Stomach (tissue), 9 donors: ENCODE results near the gene TASL. TPM values are rescaled to one million over a fixed set of nuclear protein-coding genes. Genes with fewer than 3 reads are reported as not detected.
"Not testable (repeated sequence)": the region's sequence is repeated elsewhere in the genome, so short reads cannot be mapped to it uniquely, and the experiment has no call there.

Experiments
- DNase-seq, 2 donors: peaks; one replicate each; pipeline versions ENCODE4 v3.0.0 to v3.0.0-alpha.2; 2013 to 2019
- H3K27ac ChIP-seq, 5 donors: fragments of 200-600 bp in 4 of 5; sonication (generic) in 4 of 5; one replicate each; pipeline ENCODE4 v1.5.1; 2013 to 2019; ENCODE audit warnings: mild to moderate bottlenecking in 1 of 5, moderate library complexity in 1 of 5
- H3K27me3 ChIP-seq, 3 donors: fragments of 200-600 bp; sonication (generic); one replicate each; pipeline ENCODE4 v1.5.1; 2017 to 2019; ENCODE audit warnings: mixed run types in 1 of 3
- H3K36me3 ChIP-seq, 4 donors: fragments of 200-600 bp; sonication (generic); 1 replicate in 3 of 4; 2 replicates in 1 of 4; pipeline ENCODE4 v1.5.1; 2016 to 2019
- H3K4me1 ChIP-seq, 4 donors: fragments of 200-600 bp; sonication (generic); one replicate each; pipeline ENCODE4 v1.5.1; 2016 to 2019
- H3K4me3 ChIP-seq, 4 donors: fragments of 200-600 bp; sonication (generic) in 3 of 4; one replicate each; pipeline ENCODE4 v1.5.1; 2016 to 2019; ENCODE audit warnings: mild to moderate bottlenecking in 1 of 4
- H3K9me3 ChIP-seq, 4 donors: fragments of 200-600 bp; sonication (generic); one replicate each; pipeline ENCODE4 v1.5.1; 2016 to 2019
- CTCF ChIP-seq, 7 experiments: fragments of 450-650 bp in 4 of 7; fragments of 200-600 bp in 3 of 7; sonication (generic) in 3 of 7; IDR thresholded peaks; one replicate each; pipeline ENCODE4 v1.5.1; 2016 to 2019; ENCODE audit warnings: antibody characterized with exemption in 7 of 7, control low read depth in 2 of 7, mild to moderate bottlenecking in 1 of 7
- EP300 ChIP-seq: sonication (generic); formaldehyde crosslinking; IDR thresholded peaks from one replicate; pipeline ENCODE4 v1.6.1; 2017; ENCODE audit warnings: antibody characterized with exemption
- POLR2A ChIP-seq, 4 donors: fragments of 450-650 bp; IDR thresholded peaks; one replicate each; pipeline ENCODE4 v1.6.1; 2016; ENCODE audit warnings: antibody characterized with exemption in 4 of 4, control low read depth in 2 of 4, mild to moderate bottlenecking in 1 of 4, moderate library complexity in 1 of 4
- POLR2AphosphoS5 ChIP-seq, 3 donors: sonication (generic); formaldehyde crosslinking; IDR thresholded peaks; one replicate each; pipeline ENCODE4 v1.6.1; 2016; ENCODE audit warnings: antibody characterized with exemption in 3 of 3
- WGBS, 5 donors: extraction: QIAGEN DNeasy Blood & Tissue Kit in 3 of 5; methylation state at CpG; one replicate each; pipeline versions ENCODE4 v1.1.5 to v1.1.7; 2013 to 2018; 5-methylcytosine and 5-hydroxymethylcytosine counted together
- intact Hi-C: fragments of 100-400 bp; cut with DNase I; formaldehyde crosslinking; loops from one replicate; pipeline ENCODE4 v1.15.1; 2023; ENCODE audit warnings: low total_unique reads
- polyA plus RNA-seq, 3 donors: library from polyadenylated mRNA; stranded (reverse); fragments of 200-250 nt; gene quantifications; one replicate each; pipeline ENCODE4 v1.2.3, GENCODE V29; 2013
- total RNA-seq, 5 donors: library from RNA; depleted of rRNA; stranded (reverse); fragments of >200 nt; gene quantifications; one replicate each; pipeline versions ENCODE4 v1.1.0 to v1.2.3, GENCODE V29; 2014 to 2016
- donor health status: healthy with polysubstance abuse.
- donor health status: Bipolar disorder and iron deficiency.
- donor health status: healthy.

The TASL gene
- total and polyA plus RNA-seq, 8 donors: 0.10 to 9.3 (median 0.99) TPM; not detected in 2

- Histone ChIP-seq H3K4me3 (no peak overlapping the region), H3K9me3 (no peaks in the 10 kb centered on the region), H3K27ac (peak overlapping the region in 1 of 5 donors; percentile 22), H3K4me1 (no peaks in the 10 kb centered on the region), H3K27me3 (no peaks in the 10 kb centered on the region), H3K36me3 (no peaks in the 10 kb centered on the region)
- intact Hi-C loops: no loop called here
- DNase-seq: peak in 1 of 2 donors; percentile 45
- 38 to 78% (median 67%) methylated on average over 6 of the region's 6 CpGs for WGBS, 5 donors
- TF ChIP-seq EP300 (no peak), POLR2AphosphoS5 (IDR thresholded peaks at IDR 0.05) (no peak), CTCF (IDR thresholded peaks at IDR 0.05) (no peak), POLR2A (IDR thresholded peaks at IDR 0.05) (no peak)
These were observed 34.7 kb upstream of the TASL start for GRCh38 chrX:30612250-30612655.

DNA sequence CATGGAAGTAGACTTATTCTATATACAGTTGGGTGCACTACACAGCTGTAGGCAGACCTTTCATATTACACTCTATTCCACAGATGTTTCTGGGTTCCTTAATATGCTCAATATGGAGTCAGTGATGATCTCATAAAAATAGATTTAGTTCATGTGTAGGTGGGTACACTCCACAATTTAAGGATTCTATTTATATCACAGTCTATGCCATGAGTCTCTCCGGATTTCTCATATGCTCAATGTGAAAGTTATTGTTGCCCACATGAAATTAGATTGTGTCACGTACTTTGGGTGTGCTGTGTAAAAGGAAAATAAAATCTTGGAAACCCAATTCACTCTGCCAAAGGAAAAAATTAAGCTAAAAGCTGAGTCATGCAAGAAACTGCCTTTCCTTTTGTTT lies 32.5 kb upstream of the TASL start:
- intact Hi-C loops: no loop called here
- Histone ChIP-seq H3K4me1 (no peaks in the 10 kb centered on the region), H3K4me3 (no peak overlapping the region), H3K36me3 (no peaks in the 10 kb centered on the region), H3K27ac (peak overlapping the region in 1 of 5 donors; percentile 22), H3K27me3 (no peaks in the 10 kb centered on the region), H3K9me3 (no peaks in the 10 kb centered on the region)
- peak in 1 of 2 donors; percentile 11 for DNase-seq
- TF ChIP-seq EP300 (no peak), CTCF (IDR thresholded peaks at IDR 0.05) (no peak), POLR2AphosphoS5 (IDR thresholded peaks at IDR 0.05) (no peak), POLR2A (IDR thresholded peaks at IDR 0.05) (no peak)
- 21 to 43% (median 32%) methylated on average over 2 of the region's 2 CpGs for WGBS, 5 donors

DNA sequence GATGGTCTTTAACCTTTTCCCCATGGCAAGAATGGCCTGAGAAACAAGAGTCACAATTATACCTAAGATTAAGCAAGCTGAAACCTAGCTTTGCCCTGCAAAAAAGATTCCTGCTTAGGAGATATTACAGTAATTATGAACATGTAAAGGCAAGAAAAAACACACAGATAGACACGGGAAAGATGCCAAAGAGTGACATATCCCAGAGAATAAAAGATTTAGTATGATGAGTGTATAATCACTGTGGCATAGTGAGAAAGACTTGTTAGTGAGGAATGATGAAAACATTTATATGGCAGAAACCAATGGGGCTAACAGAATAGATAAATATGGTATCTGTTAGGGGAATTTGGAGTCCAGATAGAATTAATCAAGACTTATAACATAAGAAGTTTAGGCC lies 29.6 kb upstream of the TASL start:
- intact Hi-C loops: no loop called here
- no peak for DNase-seq
- no peaks in the 10 kb centered on the region for H3K9me3 ChIP-seq
- no peaks in the 10 kb centered on the region for H3K36me3 ChIP-seq
- no peak overlapping the region for H3K27ac ChIP-seq
- H3K4me1 ChIP-seq: no peaks in the 10 kb centered on the region
- H3K27me3 ChIP-seq: no peaks in the 10 kb centered on the region
- 42 to 61% (median 45%) methylated on average over 1 of the region's 1 CpG for WGBS, 5 donors
- no peak overlapping the region for H3K4me3 ChIP-seq
- TF ChIP-seq POLR2A (IDR thresholded peaks at IDR 0.05): no peak
- no peak for TF ChIP-seq POLR2AphosphoS5 (IDR thresholded peaks at IDR 0.05)
- TF ChIP-seq CTCF (IDR thresholded peaks at IDR 0.05): no peak
- no peak for TF ChIP-seq EP300

DNA sequence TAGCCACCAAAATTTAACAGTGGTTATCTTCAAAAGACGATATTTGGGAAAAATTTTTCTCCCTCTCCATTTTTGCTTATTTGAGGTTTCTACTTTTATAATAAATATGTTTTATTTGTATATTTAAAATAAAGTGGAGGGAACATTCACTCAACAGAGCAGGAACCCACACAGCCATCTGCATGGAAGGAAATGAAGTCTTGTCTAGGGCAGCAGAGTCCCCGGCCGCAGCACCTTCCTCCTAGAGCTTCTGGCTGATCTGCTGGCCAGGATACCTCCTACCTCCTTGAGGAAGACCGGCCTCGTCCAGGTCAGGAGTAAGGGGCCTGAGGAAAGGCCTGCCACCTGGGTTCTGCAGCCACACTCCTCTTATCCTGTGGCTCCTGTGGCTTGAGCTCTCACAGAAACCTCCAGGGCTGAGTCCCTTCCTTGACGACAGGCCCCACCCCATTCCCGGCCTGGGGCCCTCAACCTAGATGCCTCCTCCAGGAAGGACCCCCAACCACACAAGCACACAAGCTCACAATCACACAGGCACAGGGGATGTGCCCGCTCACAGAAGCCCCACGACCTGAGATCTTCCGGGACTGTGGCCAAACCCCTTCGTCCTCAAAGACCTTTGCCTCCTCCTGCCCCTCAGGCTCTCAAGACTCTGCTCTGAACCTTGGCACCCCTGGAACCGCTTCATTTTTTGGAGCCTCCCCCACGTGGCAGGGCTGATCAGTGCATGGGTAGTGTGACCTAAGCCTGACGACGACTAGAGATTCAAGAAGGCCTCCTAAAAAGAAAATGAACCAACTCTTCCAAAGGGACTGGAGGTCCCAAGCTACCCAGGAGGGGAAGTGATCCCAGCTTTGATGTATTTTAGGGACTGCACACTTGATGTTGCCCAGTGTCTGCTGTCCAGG lies 23.0 kb upstream of the TASL start:
- H3K4me3 ChIP-seq, H3K4me1 ChIP-seq, intact Hi-C loops, DNase-seq, H3K9me3 ChIP-seq, H3K27ac ChIP-seq, H3K36me3 ChIP-seq, H3K27me3 ChIP-seq: not testable (repeated sequence)
- WGBS, 5 donors: 66 to 89% (median 81%) methylated on average over 4 to 11 of the region's 15 CpGs
